ENCODE data around the gene CSF2.

GRCh38 chr5:132073231-132074013, at the start of gene CSF2:
- TF ChIP-seq CTCF (IDR thresholded peaks at IDR 0.05 in 4 of 5, conservative IDR thresholded peaks at IDR 0.05 in 1 of 5) = no peak
- no peak for TF ChIP-seq POLR2A (IDR thresholded peaks at IDR 0.05)
